Endodermal cell (in vitro differentiated cells): ENCODE results near the gene TAS2R19. TPM values are rescaled to one million over a fixed set of nuclear protein-coding genes. Genes with fewer than 3 reads are reported as not detected.

ENCODE experiments used
- DNase-seq: peaks from one replicate; pipeline ENCODE4 v3.0.0-alpha.2; 2017
- H3K27ac ChIP-seq: 2 replicates; pipeline ENCODE4 v1.5.1; 2013; ENCODE audit warnings: mild to moderate bottlenecking, low read depth, low read length, moderate library complexity
- H3K27me3 ChIP-seq: 2 replicates; pipeline ENCODE4 v1.6.1; 2013; ENCODE audit warnings: mild to moderate bottlenecking, low read length, moderate library complexity; ENCODE audit not compliant: insufficient read depth, control insufficient read depth, poor library complexity, severe bottlenecking
- H3K36me3 ChIP-seq: 2 replicates; pipeline ENCODE4 v1.7.0; 2013; ENCODE audit warnings: mild to moderate bottlenecking, low read length, moderate library complexity; ENCODE audit not compliant: control insufficient read depth, insufficient read depth
- H3K4me1 ChIP-seq: one replicate; pipeline ENCODE4 v1.7.0; 2013; ENCODE audit warnings: low read length; ENCODE audit not compliant: control insufficient read depth, insufficient read depth
- H3K4me3 ChIP-seq: 2 replicates; pipeline ENCODE4 v1.5.1; 2013; ENCODE audit warnings: mild to moderate bottlenecking, low read length, moderate library complexity
- H3K9ac ChIP-seq: 2 replicates; pipeline ENCODE4 v1.6.1; 2013; ENCODE audit warnings: mild to moderate bottlenecking, low read length, moderate library complexity; ENCODE audit not compliant: poor library complexity, severe bottlenecking; ENCODE audit errors: extremely low read depth
- H3K9me3 ChIP-seq: 2 replicates; pipeline ENCODE4 v1.6.1; 2013; ENCODE audit warnings: mild to moderate bottlenecking, low read length, moderate library complexity; ENCODE audit not compliant: control insufficient read depth
- H3K27ac Mint-ChIP-seq: 2 replicates; pipeline ENCODE4 v1.8.0; 2020; ENCODE audit warnings: mixed read lengths
- H3K27me3 Mint-ChIP-seq: 2 replicates; pipeline ENCODE4 v1.8.0; 2021; ENCODE audit warnings: mild to moderate bottlenecking, mixed read lengths; ENCODE audit not compliant: insufficient read depth
- H3K36me3 Mint-ChIP-seq: 2 replicates; pipeline ENCODE4 v1.8.0; 2020; ENCODE audit warnings: low read depth, mixed read lengths
- H3K4me1 Mint-ChIP-seq: 2 replicates; pipeline ENCODE4 v1.8.0; 2020; ENCODE audit warnings: mixed read lengths
- H3K4me3 Mint-ChIP-seq: 2 replicates; pipeline ENCODE4 v1.8.0; 2020; ENCODE audit warnings: mild to moderate bottlenecking, moderate library complexity, mixed read lengths
- H3K9me3 Mint-ChIP-seq: 2 replicates; pipeline ENCODE4 v1.8.0; 2020; ENCODE audit warnings: mild to moderate bottlenecking, mixed read lengths
- CTCF ChIP-seq: fragments of 200-600 bp; sonication (generic); conservative IDR thresholded peaks from 2 replicates; pipeline ENCODE4 v1.5.0; 2021; ENCODE audit warnings: antibody characterized with exemption, mild to moderate bottlenecking
- WGBS, 2 experiments: methylation state at CpG; one replicate each; pipeline versions ENCODE4 v1.1.5 to v1.1.7; 2013; ENCODE audit warnings: missing lambda C conversion rate in 2 of 2, mixed read lengths in 1 of 2; ENCODE audit not compliant: insufficient coverage in 1 of 2, insufficient read length in 1 of 2; 5-methylcytosine and 5-hydroxymethylcytosine counted together
- total RNA-seq, 2 donors: library from RNA; stranded (reverse); fragmentation: NEBNext Ultra II Directional in 1 of 2; extraction: Animal tissue kit (Norgen Biotek cat#: 25700) in 1 of 2; gene quantifications; 2 replicates in 1 of 2; 3 replicates in 1 of 2; pipeline ENCODE4 v1.2.1, GENCODE V29; 2021

TAS2R19 gene
- total RNA-seq, 2 donors from 2014 or later, result 3.1 to 11.3 TPM

GRCh38 chr12:11026118-11026517 lies 3.7 kb upstream of the TAS2R19 start:
- Histone ChIP-seq H3K4me1 (no peaks in the 10 kb centered on the region), H3K36me3 (peaks cover 25% of the 10 kb centered on the region), H3K4me3 (no peak overlapping the region), H3K27me3 (no peaks in the 10 kb centered on the region), H3K9ac (no peak overlapping the region), H3K9me3 (peaks cover 8% of the 10 kb centered on the region), H3K27ac (no peak overlapping the region)
- 89 to 95% methylated on average over 3 to 6 of the region's 6 CpGs for WGBS, 2 experiments
- peak; percentile 91 for DNase-seq
- Mint-ChIP-seq H3K9me3 (peaks cover 16% of the 10 kb centered on the region), H3K4me1 (no peaks in the 10 kb centered on the region), H3K36me3 (peaks cover 41% of the 10 kb centered on the region), H3K27ac (no peak overlapping the region), H3K4me3 (no peak overlapping the region), H3K27me3 (no peaks in the 10 kb centered on the region)
- peak; percentile 84 for TF ChIP-seq CTCF

- no peak overlapping the region for H3K27ac Mint-ChIP-seq
Observed at GRCh38 chr12:11023387-11023786, 967 bp upstream of the TAS2R19 start.

GRCh38 chr12:11016937-11017336 lies 5.5 kb downstream of the TAS2R19 start:
- Histone ChIP-seq H3K9me3 (no peaks in the 10 kb centered on the region), H3K27me3 (no peaks in the 10 kb centered on the region), H3K27ac (no peak overlapping the region), H3K36me3 (no peaks in the 10 kb centered on the region), H3K9ac (no peak overlapping the region), H3K4me3 (no peak overlapping the region), H3K4me1 (no peaks in the 10 kb centered on the region)
- Mint-ChIP-seq H3K9me3 (no peaks in the 10 kb centered on the region), H3K27me3 (no peaks in the 10 kb centered on the region), H3K4me3 (no peak overlapping the region), H3K4me1 (peaks cover 7% of the 10 kb centered on the region), H3K27ac (no peak overlapping the region), H3K36me3 (peaks cover 19% of the 10 kb centered on the region)
- TF ChIP-seq CTCF, result no peak
- no CpG with 5 or more reads among the region's 1 CpG for WGBS, 2 experiments
- DNase-seq, result no peak

More at GRCh38 chr12:11023387-11023786, 967 bp upstream of the TAS2R19 start:
- H3K9ac ChIP-seq, result no peak overlapping the region
- Mint-ChIP-seq H3K4me1 (no peaks in the 10 kb centered on the region), H3K9me3 (peaks cover 16% of the 10 kb centered on the region), H3K36me3 (peaks cover 38% of the 10 kb centered on the region), H3K27me3 (no peaks in the 10 kb centered on the region), H3K4me3 (no peak overlapping the region)
- WGBS, 2 experiments, result 94 to 100% methylated on average over 1 to 2 of the region's 2 CpGs
- no peaks in the 10 kb centered on the region for H3K27me3 ChIP-seq
- no peak overlapping the region for H3K4me3 ChIP-seq
- TF ChIP-seq CTCF, result peak; percentile 58
- no peak overlapping the region for H3K27ac ChIP-seq
- H3K4me1 ChIP-seq, result no peaks in the 10 kb centered on the region
- peaks cover 20% of the 10 kb centered on the region for H3K36me3 ChIP-seq
- DNase-seq, result no peak
- peaks cover 8% of the 10 kb centered on the region for H3K9me3 ChIP-seq
